Endodermal cell (in vitro differentiated cells): ENCODE results near the gene SIGLEC6. TPM values are rescaled to one million over a fixed set of nuclear protein-coding genes. Genes with fewer than 3 reads are reported as not detected.

Experiments used
- DNase-seq: peaks from one replicate; pipeline ENCODE4 v3.0.0-alpha.2; 2017
- H3K27ac ChIP-seq: 2 replicates; pipeline ENCODE4 v1.5.1; 2013; ENCODE audit warnings: mild to moderate bottlenecking, low read depth, low read length, moderate library complexity
- H3K27me3 ChIP-seq: 2 replicates; pipeline ENCODE4 v1.6.1; 2013; ENCODE audit warnings: mild to moderate bottlenecking, low read length, moderate library complexity; ENCODE audit not compliant: insufficient read depth, control insufficient read depth, poor library complexity, severe bottlenecking
- H3K36me3 ChIP-seq: 2 replicates; pipeline ENCODE4 v1.7.0; 2013; ENCODE audit warnings: mild to moderate bottlenecking, low read length, moderate library complexity; ENCODE audit not compliant: control insufficient read depth, insufficient read depth
- H3K4me1 ChIP-seq: one replicate; pipeline ENCODE4 v1.7.0; 2013; ENCODE audit warnings: low read length; ENCODE audit not compliant: control insufficient read depth, insufficient read depth
- H3K4me3 ChIP-seq: 2 replicates; pipeline ENCODE4 v1.5.1; 2013; ENCODE audit warnings: mild to moderate bottlenecking, low read length, moderate library complexity
- H3K9ac ChIP-seq: 2 replicates; pipeline ENCODE4 v1.6.1; 2013; ENCODE audit warnings: mild to moderate bottlenecking, low read length, moderate library complexity; ENCODE audit not compliant: poor library complexity, severe bottlenecking; ENCODE audit errors: extremely low read depth
- H3K9me3 ChIP-seq: 2 replicates; pipeline ENCODE4 v1.6.1; 2013; ENCODE audit warnings: mild to moderate bottlenecking, low read length, moderate library complexity; ENCODE audit not compliant: control insufficient read depth
- H3K27ac Mint-ChIP-seq: 2 replicates; pipeline ENCODE4 v1.8.0; 2020; ENCODE audit warnings: mixed read lengths
- H3K27me3 Mint-ChIP-seq: 2 replicates; pipeline ENCODE4 v1.8.0; 2021; ENCODE audit warnings: mild to moderate bottlenecking, mixed read lengths; ENCODE audit not compliant: insufficient read depth
- H3K36me3 Mint-ChIP-seq: 2 replicates; pipeline ENCODE4 v1.8.0; 2020; ENCODE audit warnings: low read depth, mixed read lengths
- H3K4me1 Mint-ChIP-seq: 2 replicates; pipeline ENCODE4 v1.8.0; 2020; ENCODE audit warnings: mixed read lengths
- H3K4me3 Mint-ChIP-seq: 2 replicates; pipeline ENCODE4 v1.8.0; 2020; ENCODE audit warnings: mild to moderate bottlenecking, moderate library complexity, mixed read lengths
- H3K9me3 Mint-ChIP-seq: 2 replicates; pipeline ENCODE4 v1.8.0; 2020; ENCODE audit warnings: mild to moderate bottlenecking, mixed read lengths
- WGBS, 2 experiments: methylation state at CpG; one replicate each; pipeline versions ENCODE4 v1.1.5 to v1.1.7; 2013; ENCODE audit warnings: missing lambda C conversion rate in 2 of 2, mixed read lengths in 1 of 2; ENCODE audit not compliant: insufficient coverage in 1 of 2, insufficient read length in 1 of 2; 5-methylcytosine and 5-hydroxymethylcytosine counted together
- total RNA-seq, 2 donors: library from RNA; stranded (reverse); fragmentation: NEBNext Ultra II Directional in 1 of 2; extraction: Animal tissue kit (Norgen Biotek cat#: 25700) in 1 of 2; gene quantifications; 2 replicates in 1 of 2; 3 replicates in 1 of 2; pipeline ENCODE4 v1.2.1, GENCODE V29; 2021
- TF ChIP-seq, protein P1 (sequence below): fragments of 200-600 bp; sonication (generic); conservative IDR thresholded peaks from 2 replicates; pipeline ENCODE4 v1.5.0; 2021; ENCODE audit warnings: antibody characterized with exemption, mild to moderate bottlenecking

Gene SIGLEC6
- total RNA-seq, 2 donors from 2014 or later = 0.26 TPM; not detected in 1

GRCh38 chr19:51529301-51529700 lies 2.2 kb downstream of the SIGLEC6 start:
- peaks cover 41% of the 10 kb centered on the region for H3K27me3 Mint-ChIP-seq
- Histone ChIP-seq H3K9me3 (no peaks in the 10 kb centered on the region), H3K27me3 (peaks cover 48% of the 10 kb centered on the region), H3K9ac (no peak overlapping the region), H3K4me1 (no peaks in the 10 kb centered on the region), H3K36me3 (no peaks in the 10 kb centered on the region), H3K27ac (no peak overlapping the region), H3K4me3 (no peak overlapping the region)
- 90% methylated on average over 2 of the region's 2 CpGs; no CpG with 5 or more reads in 1 of the 2 experiments for WGBS, 2 experiments
- H3K27ac Mint-ChIP-seq = no peak overlapping the region
- no peaks in the 10 kb centered on the region for H3K36me3 Mint-ChIP-seq
- no peak for DNase-seq
- no peaks in the 10 kb centered on the region for H3K9me3 Mint-ChIP-seq
- TF ChIP-seq, protein P1, sequence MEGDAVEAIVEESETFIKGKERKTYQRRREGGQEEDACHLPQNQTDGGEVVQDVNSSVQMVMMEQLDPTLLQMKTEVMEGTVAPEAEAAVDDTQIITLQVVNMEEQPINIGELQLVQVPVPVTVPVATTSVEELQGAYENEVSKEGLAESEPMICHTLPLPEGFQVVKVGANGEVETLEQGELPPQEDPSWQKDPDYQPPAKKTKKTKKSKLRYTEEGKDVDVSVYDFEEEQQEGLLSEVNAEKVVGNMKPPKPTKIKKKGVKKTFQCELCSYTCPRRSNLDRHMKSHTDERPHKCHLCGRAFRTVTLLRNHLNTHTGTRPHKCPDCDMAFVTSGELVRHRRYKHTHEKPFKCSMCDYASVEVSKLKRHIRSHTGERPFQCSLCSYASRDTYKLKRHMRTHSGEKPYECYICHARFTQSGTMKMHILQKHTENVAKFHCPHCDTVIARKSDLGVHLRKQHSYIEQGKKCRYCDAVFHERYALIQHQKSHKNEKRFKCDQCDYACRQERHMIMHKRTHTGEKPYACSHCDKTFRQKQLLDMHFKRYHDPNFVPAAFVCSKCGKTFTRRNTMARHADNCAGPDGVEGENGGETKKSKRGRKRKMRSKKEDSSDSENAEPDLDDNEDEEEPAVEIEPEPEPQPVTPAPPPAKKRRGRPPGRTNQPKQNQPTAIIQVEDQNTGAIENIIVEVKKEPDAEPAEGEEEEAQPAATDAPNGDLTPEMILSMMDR = no peak
- no peak overlapping the region for H3K4me3 Mint-ChIP-seq
- H3K4me1 Mint-ChIP-seq = no peaks in the 10 kb centered on the region

GRCh38 chr19:51525651-51526050 lies 5.8 kb downstream of the SIGLEC6 start:
- Histone ChIP-seq H3K36me3 (no peaks in the 10 kb centered on the region), H3K27ac (no peak overlapping the region), H3K27me3 (peaks cover 32% of the 10 kb centered on the region), H3K9me3 (no peaks in the 10 kb centered on the region), H3K4me3 (no peak overlapping the region), H3K9ac (no peak overlapping the region), H3K4me1 (no peaks in the 10 kb centered on the region)
- Mint-ChIP-seq H3K27me3 (peaks cover 22% of the 10 kb centered on the region), H3K36me3 (no peaks in the 10 kb centered on the region), H3K9me3 (no peaks in the 10 kb centered on the region), H3K4me1 (no peaks in the 10 kb centered on the region), H3K4me3 (no peak overlapping the region), H3K27ac (no peak overlapping the region)
- TF ChIP-seq, protein P1 = no peak
- WGBS, 2 experiments = 70 to 75% methylated on average over 1 to 4 of the region's 4 CpGs
- no peak for DNase-seq

DNA sequence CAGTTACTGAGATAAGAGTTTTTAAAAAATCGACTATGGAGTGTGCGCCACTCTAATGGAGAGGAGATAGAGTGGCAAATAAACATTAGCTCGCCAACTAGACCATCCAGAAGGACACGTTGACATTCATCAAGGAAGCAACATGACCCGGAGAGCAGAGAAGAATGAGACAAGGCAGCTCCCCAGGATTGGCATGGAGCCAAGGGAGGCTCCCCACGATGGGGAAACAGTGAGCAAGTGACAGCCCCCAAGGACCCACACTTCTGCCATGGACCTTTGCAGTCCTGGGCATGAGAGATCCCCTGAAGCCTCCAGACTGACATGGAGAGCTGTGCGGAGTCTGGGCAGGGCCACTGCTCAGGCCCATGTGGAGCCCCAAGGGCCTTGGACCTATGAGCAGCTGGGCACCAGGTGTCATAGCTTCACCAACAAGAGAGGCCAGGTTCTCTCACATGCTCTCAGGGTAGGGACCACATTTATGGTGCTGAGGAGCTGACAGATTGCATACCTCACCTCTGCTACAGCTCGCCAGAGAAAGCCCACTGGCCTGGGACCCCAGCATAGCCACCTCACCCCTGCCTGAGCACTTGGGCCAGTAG lies 6.7 kb downstream of the SIGLEC6 start:
- no peaks in the 10 kb centered on the region for H3K9me3 ChIP-seq
- no peaks in the 10 kb centered on the region for H3K4me1 ChIP-seq
- no peak overlapping the region for H3K4me3 Mint-ChIP-seq
- no peak for DNase-seq
- peaks cover 32% of the 10 kb centered on the region for H3K27me3 ChIP-seq
- H3K4me3 ChIP-seq = no peak overlapping the region
- no peaks in the 10 kb centered on the region for H3K36me3 ChIP-seq
- no peaks in the 10 kb centered on the region for H3K36me3 Mint-ChIP-seq
- no peak overlapping the region for H3K9ac ChIP-seq
- no peak overlapping the region for H3K27ac Mint-ChIP-seq
- TF ChIP-seq, protein P1 = no peak
- 82 to 84% methylated on average over 6 to 8 of the region's 8 CpGs for WGBS, 2 experiments
- H3K4me1 Mint-ChIP-seq = no peaks in the 10 kb centered on the region
- H3K27me3 Mint-ChIP-seq = peaks cover 16% of the 10 kb centered on the region
- H3K9me3 Mint-ChIP-seq = no peaks in the 10 kb centered on the region
- H3K27ac ChIP-seq = no peak overlapping the region
